Measurements from ENCODE around the gene MYO7A.

Gene MYO7A

DNA sequence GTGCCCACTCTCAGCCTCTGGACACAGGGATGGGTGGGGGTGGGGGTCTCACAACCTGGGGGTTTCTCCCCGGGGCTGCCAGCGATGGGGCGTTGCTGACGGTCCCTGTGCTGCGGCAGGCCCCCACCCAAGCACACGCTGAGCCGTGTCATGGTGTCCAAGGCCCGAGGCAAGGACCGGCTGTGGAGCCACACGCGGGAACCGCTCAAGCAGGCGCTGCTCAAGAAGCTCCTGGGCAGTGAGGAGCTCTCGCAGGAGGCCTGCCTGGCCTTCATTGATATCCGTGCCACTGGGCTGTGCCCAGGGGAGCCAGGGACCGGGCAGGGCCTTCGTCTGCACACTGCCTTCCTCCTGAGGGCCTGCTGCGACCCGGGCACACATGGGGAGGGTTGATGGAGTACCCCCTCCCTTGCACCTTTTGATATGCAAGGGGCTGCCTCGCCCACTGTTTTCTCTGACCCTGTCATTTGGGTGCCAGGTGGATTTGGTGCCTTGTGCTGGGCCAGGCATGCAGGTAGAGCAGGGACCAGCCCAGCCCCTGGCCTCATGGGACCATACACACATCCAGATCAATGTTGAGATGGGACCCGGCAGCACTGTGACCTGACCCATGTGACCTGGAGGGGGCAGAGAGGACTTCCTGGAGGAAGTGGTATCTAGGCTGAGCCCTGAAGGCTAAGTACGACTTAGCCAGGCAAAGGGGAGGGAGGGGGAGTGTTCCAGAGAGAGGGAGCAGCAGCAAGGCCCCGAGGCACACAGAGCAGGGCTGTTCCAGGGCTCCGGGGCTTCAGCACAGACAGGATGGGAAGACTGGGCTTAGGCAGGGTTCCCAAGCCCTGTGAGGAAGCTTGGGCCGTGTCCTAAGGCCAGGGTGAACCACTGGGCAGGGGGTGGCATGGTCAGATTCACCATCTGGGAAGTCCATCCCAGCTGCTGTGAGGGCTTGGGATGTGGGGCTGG, 75.2 kb downstream of the MYO7A start:
- no peak for DNase-seq

DNA sequence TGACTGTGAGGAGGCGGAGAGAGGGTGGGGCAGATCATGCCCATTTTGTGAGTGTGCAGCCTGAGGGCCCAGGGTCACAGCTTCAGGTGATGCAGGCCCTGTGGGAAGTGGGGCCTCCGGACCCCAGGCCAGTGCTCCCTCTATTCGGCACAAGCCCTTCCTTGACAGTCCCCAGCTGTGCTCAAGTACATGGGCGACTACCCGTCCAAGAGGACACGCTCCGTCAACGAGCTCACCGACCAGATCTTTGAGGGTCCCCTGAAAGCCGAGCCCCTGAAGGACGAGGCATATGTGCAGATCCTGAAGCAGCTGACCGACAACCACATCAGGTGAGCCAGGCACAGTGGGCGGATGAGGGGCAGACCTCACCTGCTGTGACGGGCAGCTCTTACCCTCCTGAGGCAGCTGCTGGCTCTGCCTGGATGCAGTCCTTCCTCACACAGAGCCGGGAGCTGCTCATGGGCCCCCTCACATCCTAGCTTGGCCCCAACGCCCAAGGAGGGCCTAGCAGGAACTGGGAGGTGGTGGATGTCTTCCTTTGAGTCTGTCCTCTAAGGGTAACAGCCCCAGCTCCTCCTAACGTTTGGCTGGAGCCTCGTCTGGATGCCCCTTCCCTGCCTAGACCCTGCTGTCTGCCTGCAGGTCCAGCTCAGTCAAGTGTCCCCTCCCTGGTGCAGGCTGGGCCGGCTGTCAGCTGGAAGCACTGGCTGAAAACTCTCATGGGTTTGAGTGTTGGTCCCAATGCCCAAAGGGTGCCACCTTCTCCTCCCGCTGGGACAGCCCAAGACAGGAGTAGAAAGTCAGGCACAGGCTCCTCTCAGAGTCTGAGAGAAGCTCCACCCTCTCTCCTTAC, 76.1 kb downstream of the MYO7A start:
- DNase-seq = no peak

- no peak for DNase-seq
Measured at GRCh38 chr11:77204754-77205466, 76.9 kb downstream of the MYO7A start.

GRCh38 chr11:77205467-77206263, 77.6 kb downstream of the MYO7A start:
- no peak for DNase-seq

- DNase-seq = no peak
Measured at GRCh38 chr11:77206264-77207018, 78.4 kb downstream of the MYO7A start.

- no peak for DNase-seq
Measured at GRCh38 chr11:77207019-77207485, 79.0 kb downstream of the MYO7A start.

GRCh38 chr11:77207618-77208313, 79.7 kb downstream of the MYO7A start:
- no peak for DNase-seq

- DNase-seq = no peak
Measured at GRCh38 chr11:77208535-77208934, 80.5 kb downstream of the MYO7A start.

DNA sequence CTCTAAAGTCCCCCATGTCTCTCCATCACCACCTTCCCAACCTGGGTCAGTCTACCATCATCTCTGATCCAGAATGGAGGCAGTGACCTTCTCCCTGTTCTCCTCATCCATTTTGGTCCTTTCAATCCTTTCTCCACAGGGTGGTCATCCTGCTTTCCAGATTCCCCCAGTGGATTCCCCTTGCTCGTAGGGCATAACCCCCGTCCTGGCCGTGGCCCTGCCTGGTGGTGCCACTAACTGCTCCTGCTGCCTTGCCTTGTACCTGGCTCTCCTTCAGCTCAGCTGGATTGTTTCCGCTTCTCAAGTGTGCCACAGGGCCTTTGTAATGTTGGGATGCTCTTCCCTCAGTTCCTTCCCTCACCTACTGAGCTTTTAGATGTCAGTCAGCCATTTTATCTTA, 81.6 kb downstream of the MYO7A start:
- DNase-seq = no peak

GRCh38 chr11:77211040-77211451, 83.0 kb downstream of the MYO7A start:
- no peak for DNase-seq

DNA sequence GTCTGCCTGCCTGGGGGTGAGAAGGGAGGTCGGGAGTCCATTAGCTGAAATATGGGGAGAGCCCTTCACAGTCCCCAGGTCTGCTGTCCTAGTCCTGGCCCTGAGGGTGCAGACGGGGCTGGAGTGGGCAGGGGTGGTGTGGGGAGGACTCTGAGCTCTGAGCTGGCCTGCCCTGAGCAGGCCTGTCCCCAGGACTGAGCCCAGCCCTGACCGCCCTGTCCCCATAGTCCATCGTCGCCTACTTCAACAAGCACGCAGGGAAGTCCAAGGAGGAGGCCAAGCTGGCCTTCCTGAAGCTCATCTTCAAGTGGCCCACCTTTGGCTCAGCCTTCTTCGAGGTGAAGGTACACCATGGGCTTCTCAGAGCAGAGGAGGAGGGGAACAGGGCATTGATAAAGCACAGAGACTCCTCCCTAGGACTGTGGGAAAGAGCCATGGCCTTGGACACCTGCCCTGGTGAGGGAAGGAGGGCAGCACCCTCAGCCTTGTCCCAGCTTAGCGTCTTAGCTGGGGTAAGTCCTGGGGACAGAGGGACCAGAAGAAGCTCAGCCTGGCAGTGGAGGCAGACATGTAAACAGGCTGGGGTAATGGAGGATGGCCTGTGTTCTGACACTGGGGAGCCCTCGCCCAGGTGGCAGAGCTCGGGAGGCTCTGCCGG, 83.7 kb downstream of the MYO7A start:
- no peak for DNase-seq

DNA sequence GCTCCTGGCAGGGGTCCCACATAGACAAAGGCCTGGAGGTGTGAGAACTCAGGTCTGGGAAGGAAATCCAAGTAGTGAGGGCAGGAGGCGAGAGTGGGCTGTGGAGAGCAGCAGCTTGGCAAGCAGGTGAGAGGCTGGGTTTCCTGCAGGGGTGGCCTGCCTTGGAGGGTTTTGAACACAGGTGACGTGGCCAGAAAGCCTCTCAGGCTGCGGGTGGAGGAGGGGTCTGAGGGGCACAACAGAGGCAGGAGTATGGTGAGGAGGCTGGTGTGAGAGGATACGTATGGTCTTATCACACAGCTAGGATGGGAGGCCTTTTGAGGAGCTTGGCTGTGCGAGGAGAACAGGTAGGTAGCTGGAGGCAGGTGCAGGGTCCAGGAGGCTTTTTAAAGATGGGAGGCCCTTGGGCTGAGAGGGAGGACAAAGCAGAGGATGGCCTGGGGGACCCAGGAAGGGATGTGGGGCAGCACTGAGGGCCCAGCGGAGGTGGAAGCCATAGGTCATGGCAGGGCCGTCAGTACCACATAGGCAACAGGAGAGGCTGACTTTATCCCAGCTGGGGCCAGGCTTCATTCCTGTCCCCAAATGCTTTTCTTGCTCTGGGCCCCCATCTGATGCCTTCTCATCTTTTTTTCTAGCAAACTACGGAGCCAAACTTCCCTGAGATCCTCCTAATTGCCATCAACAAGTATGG, 84.4 kb downstream of the MYO7A start:
- DNase-seq = no peak

DNA sequence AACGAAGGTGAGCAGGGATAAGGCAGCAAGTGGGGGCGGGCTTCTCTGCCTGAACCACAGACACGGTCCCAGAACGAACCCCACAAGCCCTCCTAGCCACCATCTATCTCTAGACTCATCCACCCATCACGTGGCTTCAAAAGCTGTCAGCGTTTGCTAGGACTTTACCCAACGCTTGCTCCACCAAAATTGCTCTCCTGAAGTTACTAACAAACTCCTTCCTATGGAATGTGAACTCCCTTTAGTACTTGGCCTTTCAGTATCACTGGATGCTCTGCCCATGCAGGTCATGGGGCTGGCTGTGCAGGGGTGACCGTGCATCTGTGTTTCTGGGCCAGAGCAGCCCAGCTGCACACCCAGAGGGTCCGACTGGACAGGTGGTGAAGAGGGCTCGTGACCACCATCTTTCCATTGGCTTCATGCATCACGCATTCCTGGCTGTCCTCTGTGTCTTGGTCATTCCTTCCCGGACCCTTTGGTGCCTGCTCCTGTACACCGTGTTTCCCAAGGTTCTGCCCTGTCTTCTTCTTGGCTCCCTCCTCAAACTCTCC, 85.1 kb downstream of the MYO7A start:
- DNase-seq = no peak

DNA sequence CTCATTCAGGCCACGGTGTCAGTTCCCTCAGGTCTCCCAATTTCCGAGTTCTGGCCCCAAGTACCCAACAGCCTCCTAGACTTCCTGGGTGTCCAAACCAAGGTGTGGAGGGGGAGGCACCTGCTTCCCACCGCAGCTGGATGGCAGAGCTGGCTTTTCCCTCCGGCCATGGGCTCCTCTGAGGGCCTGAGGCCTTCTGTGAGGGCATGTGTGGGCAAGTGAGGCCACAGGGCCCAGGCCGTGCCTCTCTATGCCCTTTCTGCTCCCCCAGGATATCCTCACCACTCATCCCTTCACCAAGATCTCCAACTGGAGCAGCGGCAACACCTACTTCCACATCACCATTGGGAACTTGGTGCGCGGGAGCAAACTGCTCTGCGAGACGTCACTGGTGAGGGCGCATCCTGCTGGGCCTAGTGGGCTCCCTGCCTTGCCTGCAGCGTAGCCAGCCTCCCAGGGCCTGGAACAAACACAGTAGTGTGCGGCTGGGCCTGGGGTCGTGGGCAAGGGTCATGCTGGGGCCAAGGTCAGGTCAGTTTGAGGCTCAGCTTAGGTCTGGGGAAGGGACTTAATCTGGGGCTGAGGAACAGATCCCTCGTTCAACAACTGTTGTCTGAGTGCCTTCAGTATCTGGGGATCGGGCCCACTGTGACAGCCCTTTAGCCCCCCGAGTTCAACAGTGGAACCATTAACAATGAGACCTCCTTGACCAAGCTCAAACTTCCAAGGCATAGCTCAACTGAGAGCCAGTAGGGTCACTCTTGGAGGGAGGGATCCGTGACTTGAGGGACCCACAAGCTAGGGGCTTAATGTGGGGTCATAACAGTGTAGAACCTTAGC, 85.8 kb downstream of the MYO7A start:
- DNase-seq = no peak

GRCh38 chr11:77214557-77214956, 86.5 kb downstream of the MYO7A start:
- no peak for DNase-seq

- no peak for DNase-seq
Measured at GRCh38 chr11:77215106-77215505, 87.1 kb downstream of the MYO7A start.

GRCh38 chr11:77217156-77217555, 89.1 kb downstream of the MYO7A start:
- DNase-seq = no peak

- no peak for DNase-seq
Measured at GRCh38 chr11:77223797-77224196, 95.8 kb downstream of the MYO7A start.

All from retina (tissue), 1 donor.